VCaP (cell line): ENCODE measurements around the gene LRRC74B.
A peak's percentile ranks its signal among the peaks of the same experiment; 100 is the strongest.

Experiments used
- H3K27ac ChIP-seq: fragments of 450-650 bp; 2 replicates; pipeline ENCODE4 v1.5.1; 2017
- TF ChIP-seq, protein P1 (sequence below): fragments of 450-650 bp; conservative IDR thresholded peaks from 2 replicates; pipeline ENCODE4 v1.5.1; 2017; ENCODE audit warnings: mild to moderate bottlenecking, moderate library complexity

Gene LRRC74B

DNA sequence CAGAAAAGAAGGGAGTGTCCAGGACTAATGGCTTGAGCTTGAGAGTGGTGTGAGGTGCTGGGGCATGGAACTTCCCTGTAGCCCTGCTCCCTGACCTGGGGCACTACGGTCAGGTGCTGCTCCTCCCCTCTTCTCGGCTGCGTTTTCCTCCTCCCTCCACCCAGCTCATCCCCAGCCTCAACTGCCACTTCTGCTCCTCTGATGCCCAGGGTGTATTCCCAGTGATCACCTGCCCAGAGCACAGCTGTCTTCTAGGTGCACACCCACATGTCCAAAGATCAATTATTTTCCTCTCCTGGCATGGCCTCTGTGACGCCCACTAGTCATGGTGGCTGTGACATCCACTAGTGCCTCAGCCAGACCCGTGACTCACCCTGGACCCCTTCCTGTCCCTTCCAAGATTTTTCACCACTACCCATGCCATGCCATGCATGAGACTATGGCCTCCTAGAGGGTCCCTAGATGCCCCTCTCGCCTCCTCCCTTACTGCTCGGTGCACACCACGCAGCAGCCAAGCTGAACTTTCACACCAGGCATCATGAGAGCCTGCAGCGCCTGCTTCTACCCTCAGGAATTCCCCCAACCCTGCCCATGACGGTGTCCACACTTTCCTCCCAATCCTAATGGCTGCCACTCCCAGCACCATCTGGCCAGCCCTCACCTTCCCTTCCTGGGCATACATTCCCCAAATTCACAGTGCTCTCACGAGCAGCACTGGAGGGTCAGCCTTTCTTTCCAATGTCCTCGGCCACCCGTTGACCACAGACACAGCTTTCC is 28.9 kb upstream of the LRRC74B start:
- no peak overlapping the region for H3K27ac ChIP-seq
- TF ChIP-seq, protein P1, sequence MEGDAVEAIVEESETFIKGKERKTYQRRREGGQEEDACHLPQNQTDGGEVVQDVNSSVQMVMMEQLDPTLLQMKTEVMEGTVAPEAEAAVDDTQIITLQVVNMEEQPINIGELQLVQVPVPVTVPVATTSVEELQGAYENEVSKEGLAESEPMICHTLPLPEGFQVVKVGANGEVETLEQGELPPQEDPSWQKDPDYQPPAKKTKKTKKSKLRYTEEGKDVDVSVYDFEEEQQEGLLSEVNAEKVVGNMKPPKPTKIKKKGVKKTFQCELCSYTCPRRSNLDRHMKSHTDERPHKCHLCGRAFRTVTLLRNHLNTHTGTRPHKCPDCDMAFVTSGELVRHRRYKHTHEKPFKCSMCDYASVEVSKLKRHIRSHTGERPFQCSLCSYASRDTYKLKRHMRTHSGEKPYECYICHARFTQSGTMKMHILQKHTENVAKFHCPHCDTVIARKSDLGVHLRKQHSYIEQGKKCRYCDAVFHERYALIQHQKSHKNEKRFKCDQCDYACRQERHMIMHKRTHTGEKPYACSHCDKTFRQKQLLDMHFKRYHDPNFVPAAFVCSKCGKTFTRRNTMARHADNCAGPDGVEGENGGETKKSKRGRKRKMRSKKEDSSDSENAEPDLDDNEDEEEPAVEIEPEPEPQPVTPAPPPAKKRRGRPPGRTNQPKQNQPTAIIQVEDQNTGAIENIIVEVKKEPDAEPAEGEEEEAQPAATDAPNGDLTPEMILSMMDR = no peak

DNA sequence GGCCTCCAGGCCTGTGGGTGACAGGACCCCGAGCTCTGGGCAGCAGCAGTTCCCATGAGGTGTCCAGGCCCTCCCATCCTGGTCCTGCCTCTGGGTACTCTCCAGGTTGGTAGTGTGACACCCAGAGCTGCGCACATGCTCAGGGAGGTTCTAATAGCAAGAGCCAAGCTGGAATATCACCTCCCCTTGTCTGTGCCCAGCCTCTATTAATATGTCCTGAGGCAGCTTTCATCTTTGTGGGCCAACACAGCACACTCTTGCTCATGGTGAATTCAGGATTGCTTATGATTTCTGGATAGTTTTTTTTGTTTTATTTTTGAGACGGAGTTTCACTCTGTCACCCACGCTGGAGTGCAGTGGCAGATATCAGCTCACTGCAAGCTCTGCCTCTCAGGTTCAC is 27.4 kb upstream of the LRRC74B start:
- H3K27ac ChIP-seq = no peak overlapping the region
- TF ChIP-seq, protein P1 = no peak

DNA sequence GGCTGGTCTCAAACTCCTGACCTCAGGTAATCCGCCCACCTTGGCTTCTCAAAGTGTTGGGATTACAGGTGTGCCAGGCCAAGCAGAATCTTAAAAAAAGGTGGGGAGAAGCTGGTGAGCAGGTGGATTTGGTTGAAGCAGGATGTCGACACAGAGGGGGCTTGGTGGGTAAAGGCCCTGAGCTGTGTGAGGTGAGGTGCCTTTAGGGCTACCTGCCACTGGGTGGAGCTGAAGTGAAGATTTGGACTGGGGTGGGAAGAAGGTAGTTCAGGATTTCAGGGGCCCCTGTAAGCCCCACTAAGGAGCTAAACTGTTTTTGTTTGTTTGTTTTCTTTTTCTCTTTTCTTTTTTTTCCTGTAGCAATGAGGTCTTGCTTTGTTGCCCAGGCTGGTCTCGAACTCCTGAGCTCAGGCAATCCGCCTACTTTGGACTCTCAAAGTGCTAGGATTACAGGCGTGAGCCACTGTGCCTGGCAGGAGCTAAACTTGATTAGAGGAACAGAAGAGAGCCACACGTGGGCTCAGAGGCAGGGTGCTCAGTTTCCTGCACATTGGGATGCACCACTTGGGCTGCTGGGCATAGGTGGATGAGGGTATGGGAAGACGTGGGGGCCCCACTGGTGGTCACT is 24.8 kb upstream of the LRRC74B start:
- no peak overlapping the region for H3K27ac ChIP-seq
- TF ChIP-seq, protein P1 = peak; percentile 43; the same call in 1 of the 2 replicates

DNA sequence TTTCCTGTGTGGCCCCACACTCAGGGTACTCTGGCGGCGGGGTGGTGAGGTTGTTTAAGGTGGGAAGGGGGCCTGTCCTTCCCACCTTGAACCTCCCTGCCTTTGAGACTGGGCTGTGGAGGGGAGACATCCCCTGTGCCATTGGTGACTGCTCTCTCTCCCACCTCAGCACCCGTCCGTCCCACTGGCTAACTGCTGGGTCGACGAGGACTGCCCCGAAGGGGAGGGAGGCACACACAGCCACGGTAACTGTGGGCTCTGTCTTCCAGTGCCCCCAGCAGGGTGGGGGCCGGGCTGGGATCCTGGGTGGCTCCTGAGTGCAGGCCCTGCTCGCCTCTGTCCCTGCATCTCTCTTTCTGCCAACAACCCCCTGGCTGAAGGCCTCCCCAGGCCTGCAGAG is 23.2 kb upstream of the LRRC74B start:
- TF ChIP-seq, protein P1 = no peak
- no peak overlapping the region for H3K27ac ChIP-seq

DNA sequence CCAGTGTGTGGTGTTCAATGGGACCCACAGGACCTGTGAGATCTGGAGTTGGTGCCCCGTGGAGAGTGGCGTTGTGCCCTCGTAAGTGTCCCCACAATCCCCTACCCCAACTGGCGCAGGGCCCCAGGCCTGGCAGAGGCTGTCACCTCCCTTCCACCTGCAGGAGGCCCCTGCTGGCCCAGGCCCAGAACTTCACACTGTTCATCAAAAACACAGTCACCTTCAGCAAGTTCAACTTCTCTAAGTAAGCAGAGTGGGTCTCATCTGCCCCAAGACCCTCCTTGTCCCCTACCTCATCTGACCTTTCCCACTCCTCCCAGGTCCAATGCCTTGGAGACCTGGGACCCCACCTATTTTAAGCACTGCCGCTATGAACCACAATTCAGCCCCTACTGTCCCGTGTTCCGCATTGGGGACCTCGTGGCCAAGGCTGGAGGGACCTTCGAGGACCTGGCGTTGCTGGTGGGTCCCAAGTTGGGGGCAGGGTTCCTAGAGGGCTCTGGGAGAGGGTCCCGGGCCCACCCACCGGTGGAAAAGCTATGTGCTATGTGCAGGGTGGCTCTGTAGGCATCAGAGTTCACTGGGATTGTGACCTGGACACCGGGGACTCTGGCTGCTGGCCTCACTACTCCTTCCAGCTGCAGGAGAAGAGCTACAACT is 22.7 kb upstream of the LRRC74B start:
- no peak overlapping the region for H3K27ac ChIP-seq
- TF ChIP-seq, protein P1 = no peak

DNA sequence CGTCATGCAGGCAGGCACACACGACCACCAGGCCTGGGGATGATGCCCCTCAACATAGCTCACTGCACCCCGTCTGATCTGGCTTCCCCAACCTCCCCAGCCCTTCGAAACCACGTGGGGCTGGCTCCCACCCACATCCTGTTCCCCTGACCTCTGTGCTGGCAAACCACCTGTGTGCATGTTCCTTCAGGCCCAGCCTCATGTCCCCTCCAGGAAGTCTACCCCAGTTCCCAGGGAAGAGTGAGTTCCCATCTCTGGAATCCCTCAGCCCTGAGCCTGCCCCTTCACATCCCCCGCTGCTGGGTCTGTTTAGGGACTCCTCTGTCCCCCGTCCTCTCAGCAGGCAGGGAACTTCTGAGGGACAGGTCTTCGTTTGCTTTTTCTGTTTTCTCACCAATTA is 20.5 kb upstream of the LRRC74B start:
- no peak overlapping the region for H3K27ac ChIP-seq
- TF ChIP-seq, protein P1 = no peak
